Neuron (in vitro differentiated cells): Measurements from ENCODE around the gene ARFGEF3.

Experiments
- H2AFZ ChIP-seq: one replicate; pipeline ENCODE4 v1.6.1; 2013; ENCODE audit warnings: low read depth, mild to moderate bottlenecking, inconsistent platforms, low read length, moderate library complexity
- H3K27me3 ChIP-seq: one replicate; pipeline ENCODE4 v1.6.1; 2013; ENCODE audit warnings: low read length; ENCODE audit not compliant: insufficient read depth
- H3K36me3 ChIP-seq: one replicate; pipeline ENCODE4 v1.6.1; 2013; ENCODE audit warnings: low read length; ENCODE audit not compliant: insufficient read depth
- H3K4me1 ChIP-seq: one replicate; pipeline ENCODE4 v1.6.1; 2013; ENCODE audit warnings: low read length; ENCODE audit not compliant: insufficient read depth
- H3K4me3 ChIP-seq: 2 replicates; pipeline ENCODE4 v1.5.1; 2013; ENCODE audit warnings: mild to moderate bottlenecking, low read length, moderate library complexity
- H3K9me3 ChIP-seq: one replicate; pipeline ENCODE4 v1.6.1; 2013; ENCODE audit warnings: low read length

ARFGEF3 gene

DNA sequence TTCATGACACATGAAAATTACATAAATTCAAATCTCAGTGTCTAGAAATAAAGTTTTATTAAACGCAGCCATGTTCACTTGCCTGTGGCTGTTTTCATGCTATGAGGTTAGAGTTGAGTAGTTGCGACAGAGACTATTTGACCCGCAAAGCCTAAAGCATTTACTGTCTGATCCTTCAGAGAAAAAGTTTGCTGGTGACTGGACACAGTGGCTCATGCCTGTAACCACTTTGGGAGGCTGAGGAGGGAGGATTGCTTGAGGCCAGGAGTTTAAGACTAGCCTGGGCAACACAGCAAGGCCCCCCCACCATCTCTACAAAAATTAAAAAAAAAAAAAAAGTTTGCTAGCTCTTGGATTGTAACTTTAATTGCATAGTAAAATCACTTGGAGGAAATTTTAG is 225.2 kb downstream of the ARFGEF3 start:
- H2AFZ ChIP-seq = no peak overlapping the region
- H3K4me3 ChIP-seq = no peak overlapping the region
- H3K9me3 ChIP-seq = no peaks in the 10 kb centered on the region
- no peaks in the 10 kb centered on the region for H3K36me3 ChIP-seq
- H3K4me1 ChIP-seq = no peaks in the 10 kb centered on the region
- H3K27me3 ChIP-seq = peaks cover 6% of the 10 kb centered on the region

DNA sequence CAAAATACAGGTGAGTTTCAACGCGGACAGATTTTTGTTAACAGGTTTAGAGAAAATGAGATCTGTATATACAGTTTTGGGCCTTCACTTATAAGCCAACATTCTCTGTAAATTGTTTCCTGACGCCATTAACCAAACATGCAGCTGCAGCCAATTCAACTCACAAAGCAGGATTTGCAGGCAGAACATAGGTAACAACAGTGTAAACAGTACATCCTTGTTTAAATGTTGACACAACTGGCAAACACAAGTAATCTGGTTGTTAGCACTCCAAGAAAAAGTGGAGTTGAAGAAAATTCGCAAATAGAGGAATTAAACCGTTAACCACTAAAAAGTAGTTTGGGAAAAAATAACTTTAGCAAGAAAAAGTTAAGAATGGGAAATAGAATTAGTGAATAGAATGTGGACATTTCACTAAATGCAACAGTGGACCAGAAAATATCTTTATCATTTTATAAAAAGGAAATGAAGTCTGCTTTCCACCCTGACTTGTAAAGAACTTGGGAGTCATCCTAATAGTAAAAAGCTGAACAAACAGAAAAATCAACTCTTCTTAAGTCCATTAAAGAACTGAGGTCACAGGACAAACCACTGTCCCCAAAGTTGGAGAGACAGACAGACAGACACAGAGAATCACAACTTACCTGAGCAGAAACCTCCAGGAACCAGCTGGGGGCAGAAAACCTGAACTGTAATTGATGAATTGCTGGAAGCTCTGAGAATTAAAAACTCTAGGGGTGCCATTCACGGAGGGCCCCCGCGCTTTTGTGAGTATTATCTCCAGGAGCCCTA is 226.0 kb downstream of the ARFGEF3 start:
- Histone ChIP-seq H3K4me3 (no peak overlapping the region), H3K27me3 (peaks cover 6% of the 10 kb centered on the region), H3K9me3 (no peaks in the 10 kb centered on the region), H3K4me1 (no peaks in the 10 kb centered on the region), H2AFZ (no peak overlapping the region), H3K36me3 (no peaks in the 10 kb centered on the region)

DNA sequence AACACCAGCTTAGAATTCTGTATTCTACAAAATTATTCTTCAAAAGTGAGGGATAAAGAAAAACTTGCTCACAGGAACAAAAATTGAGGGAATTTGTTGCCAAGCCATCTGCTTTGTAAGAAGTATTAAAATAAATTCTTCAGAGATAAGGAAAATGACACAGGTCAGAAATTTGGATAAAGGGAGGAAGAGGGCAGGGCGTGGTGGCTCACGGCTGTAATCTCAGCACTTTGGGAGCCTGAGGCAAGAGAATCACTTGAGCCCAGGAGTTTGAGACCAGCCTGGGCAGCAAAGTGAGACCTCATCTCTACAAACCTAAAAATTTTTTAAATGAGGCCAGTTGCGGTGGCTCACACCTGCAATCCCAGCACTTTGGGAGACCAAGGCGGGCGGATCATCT is 227.8 kb downstream of the ARFGEF3 start:
- Histone ChIP-seq H3K4me3 (no peak overlapping the region), H3K9me3 (no peaks in the 10 kb centered on the region), H3K27me3 (peaks cover 8% of the 10 kb centered on the region), H2AFZ (no peak overlapping the region), H3K4me1 (no peaks in the 10 kb centered on the region), H3K36me3 (no peaks in the 10 kb centered on the region)
